ENCODE measurements around the gene GPS1. TPM values are rescaled to one million over a fixed set of nuclear protein-coding genes. Genes with fewer than 3 reads are reported as not detected.

GPS1 gene
- total and polyA plus RNA-seq, 2 experiments from 2014 or later, result 101 to 160 TPM

DNA sequence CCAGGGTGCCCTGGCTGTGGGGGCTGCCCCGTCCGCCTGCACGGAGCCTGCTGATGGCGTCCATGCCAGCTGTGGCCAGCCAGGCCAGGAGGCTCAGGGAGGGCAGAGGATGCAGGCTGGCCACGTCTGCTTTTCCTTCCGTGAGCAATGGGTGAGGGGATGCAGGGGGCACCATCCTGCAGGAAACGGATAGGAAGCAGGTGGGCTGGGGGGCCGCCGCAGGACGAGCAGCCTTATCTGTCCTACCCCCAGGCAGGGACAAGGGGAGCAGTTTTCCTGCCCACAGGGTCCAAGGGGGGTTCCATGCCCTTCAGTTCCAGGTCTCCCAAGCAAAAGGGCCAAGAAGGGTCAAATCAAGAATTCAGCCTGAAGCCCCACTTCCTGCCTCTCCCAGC is 7.2 kb downstream of the GPS1 start:
- Histone ChIP-seq H3K27me3 (no peaks in the 10 kb centered on the region), H3K9me2 (replicated peaks; ENCODE audit: insufficient read depth) (no peaks in the 10 kb centered on the region), H3K9me3 (ENCODE audit: low read depth) (no peaks in the 10 kb centered on the region), H4K20me1 (ENCODE audit: insufficient read depth, poor library complexity, severe bottlenecking) (no peaks in the 10 kb centered on the region), H3K79me2 (no peaks in the 10 kb centered on the region), H3K27ac (no peak overlapping the region), H3K4me3 (no peak overlapping the region), H3K4me1 (ENCODE audit: insufficient read depth) (no peaks in the 10 kb centered on the region), H3K36me3 (replicated peaks; ENCODE audit: insufficient read depth, low read depth) (no peaks in the 10 kb centered on the region), H2AFZ (no peak overlapping the region), H3K4me2 (no peak overlapping the region)
- WGBS (ENCODE audit: low lambda C conversion rate, missing lambda C conversion rate), result 93% methylated on average over 10 of the region's 10 CpGs
- DNase-seq (ENCODE audit: low spot score), result no peak
- TF ChIP-seq, protein P1, sequence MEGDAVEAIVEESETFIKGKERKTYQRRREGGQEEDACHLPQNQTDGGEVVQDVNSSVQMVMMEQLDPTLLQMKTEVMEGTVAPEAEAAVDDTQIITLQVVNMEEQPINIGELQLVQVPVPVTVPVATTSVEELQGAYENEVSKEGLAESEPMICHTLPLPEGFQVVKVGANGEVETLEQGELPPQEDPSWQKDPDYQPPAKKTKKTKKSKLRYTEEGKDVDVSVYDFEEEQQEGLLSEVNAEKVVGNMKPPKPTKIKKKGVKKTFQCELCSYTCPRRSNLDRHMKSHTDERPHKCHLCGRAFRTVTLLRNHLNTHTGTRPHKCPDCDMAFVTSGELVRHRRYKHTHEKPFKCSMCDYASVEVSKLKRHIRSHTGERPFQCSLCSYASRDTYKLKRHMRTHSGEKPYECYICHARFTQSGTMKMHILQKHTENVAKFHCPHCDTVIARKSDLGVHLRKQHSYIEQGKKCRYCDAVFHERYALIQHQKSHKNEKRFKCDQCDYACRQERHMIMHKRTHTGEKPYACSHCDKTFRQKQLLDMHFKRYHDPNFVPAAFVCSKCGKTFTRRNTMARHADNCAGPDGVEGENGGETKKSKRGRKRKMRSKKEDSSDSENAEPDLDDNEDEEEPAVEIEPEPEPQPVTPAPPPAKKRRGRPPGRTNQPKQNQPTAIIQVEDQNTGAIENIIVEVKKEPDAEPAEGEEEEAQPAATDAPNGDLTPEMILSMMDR (IDR thresholded peaks at IDR 0.05; ENCODE audit: poor library complexity), result no peak
- no peak for TF ChIP-seq EZH2 (IDR thresholded peaks at IDR 0.05; ENCODE audit: borderline replicate concordance)

GRCh38 chr17:82059272-82060000 is 7.7 kb downstream of the GPS1 start:
- H3K36me3 ChIP-seq (replicated peaks; ENCODE audit: insufficient read depth, low read depth), result no peaks in the 10 kb centered on the region
- WGBS (ENCODE audit: low lambda C conversion rate, missing lambda C conversion rate), result 95% methylated on average over 19 of the region's 19 CpGs
- no peak for DNase-seq (ENCODE audit: low spot score)

DNA sequence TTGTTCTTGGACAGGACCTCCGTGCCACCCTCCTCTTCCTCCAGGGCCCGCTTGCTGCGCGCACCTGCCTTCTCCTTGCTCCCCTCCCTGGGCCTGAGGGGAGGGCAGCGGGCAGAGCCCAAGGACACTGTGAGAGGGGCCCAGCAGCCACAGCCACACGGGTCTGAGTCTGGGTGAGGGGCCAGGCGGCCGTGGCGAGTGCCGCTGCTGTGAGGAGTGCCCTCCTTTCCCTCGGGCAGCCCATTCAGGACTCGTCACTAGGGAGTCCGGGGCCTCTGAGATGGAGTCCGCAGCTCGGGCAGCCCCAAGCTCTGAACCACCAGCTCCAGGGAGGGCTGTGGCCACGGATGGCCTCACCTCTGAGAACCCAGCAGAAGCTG is 8.3 kb downstream of the GPS1 start:
- no peak overlapping the region for H3K4me2 ChIP-seq
- TF ChIP-seq, protein P1 (IDR thresholded peaks at IDR 0.05; ENCODE audit: poor library complexity), result no peak
- TF ChIP-seq EZH2 (IDR thresholded peaks at IDR 0.05; ENCODE audit: borderline replicate concordance) (no peak), EZH2phosphoT487 (IDR thresholded peaks at IDR 0.05; ENCODE audit: low read depth, severe bottlenecking, unreplicated experiment) (no peak)
- no peak overlapping the region for H3K27ac ChIP-seq
- no peaks in the 10 kb centered on the region for H3K9me2 ChIP-seq (replicated peaks; ENCODE audit: insufficient read depth)
- H3K79me2 ChIP-seq, result peaks cover 4% of the 10 kb centered on the region
- H4K20me1 ChIP-seq (ENCODE audit: insufficient read depth, poor library complexity, severe bottlenecking), result no peaks in the 10 kb centered on the region
- no peak overlapping the region for H2AFZ ChIP-seq
- H3K4me1 ChIP-seq (ENCODE audit: insufficient read depth), result peaks cover 7% of the 10 kb centered on the region
- no peaks in the 10 kb centered on the region for H3K27me3 ChIP-seq
- DNase-seq (ENCODE audit: low spot score), result no peak
- H3K36me3 ChIP-seq (replicated peaks; ENCODE audit: insufficient read depth, low read depth), result no peaks in the 10 kb centered on the region
- no peak overlapping the region for H3K4me3 ChIP-seq
- H3K9me3 ChIP-seq (ENCODE audit: low read depth), result no peaks in the 10 kb centered on the region
- WGBS (ENCODE audit: low lambda C conversion rate, missing lambda C conversion rate), result 89% methylated on average over 16 of the region's 16 CpGs

More at GRCh38 chr17:82059272-82060000, 7.7 kb downstream of the GPS1 start:
- Histone ChIP-seq H3K27ac (no peak overlapping the region), H4K20me1 (ENCODE audit: insufficient read depth, poor library complexity, severe bottlenecking) (no peaks in the 10 kb centered on the region), H3K4me3 (no peak overlapping the region), H3K4me2 (no peak overlapping the region), H2AFZ (no peak overlapping the region), H3K27me3 (no peaks in the 10 kb centered on the region), H3K9me2 (replicated peaks; ENCODE audit: insufficient read depth) (no peaks in the 10 kb centered on the region), H3K79me2 (no peaks in the 10 kb centered on the region), H3K9me3 (ENCODE audit: low read depth) (no peaks in the 10 kb centered on the region), H3K4me1 (ENCODE audit: insufficient read depth) (peaks cover 2% of the 10 kb centered on the region)
- TF ChIP-seq EZH2 (IDR thresholded peaks at IDR 0.05; ENCODE audit: borderline replicate concordance), result no peak
- TF ChIP-seq, protein P1 (IDR thresholded peaks at IDR 0.05; ENCODE audit: poor library complexity), result no peak
- no peak for TF ChIP-seq EZH2phosphoT487 (IDR thresholded peaks at IDR 0.05; ENCODE audit: low read depth, severe bottlenecking, unreplicated experiment)
